NB4 (cell line): ENCODE measurements around the gene LILRA2.
"Not testable (repeated sequence)": the region's sequence is repeated elsewhere in the genome, so short reads cannot be mapped to it uniquely, and the experiment has no call there.

Experiments
- POLR2A ChIP-seq: IDR thresholded peaks from 2 replicates; pipeline ENCODE4 v1.6.1; 2011; ENCODE audit warnings: mild to moderate bottlenecking; ENCODE audit not compliant: insufficient read length; ENCODE audit errors: extremely low read depth
- TF ChIP-seq, protein P1 (sequence below): IDR thresholded peaks from one replicate; pipeline ENCODE4 v1.5.1; 2012; ENCODE audit warnings: low read depth, low read length

DNA sequence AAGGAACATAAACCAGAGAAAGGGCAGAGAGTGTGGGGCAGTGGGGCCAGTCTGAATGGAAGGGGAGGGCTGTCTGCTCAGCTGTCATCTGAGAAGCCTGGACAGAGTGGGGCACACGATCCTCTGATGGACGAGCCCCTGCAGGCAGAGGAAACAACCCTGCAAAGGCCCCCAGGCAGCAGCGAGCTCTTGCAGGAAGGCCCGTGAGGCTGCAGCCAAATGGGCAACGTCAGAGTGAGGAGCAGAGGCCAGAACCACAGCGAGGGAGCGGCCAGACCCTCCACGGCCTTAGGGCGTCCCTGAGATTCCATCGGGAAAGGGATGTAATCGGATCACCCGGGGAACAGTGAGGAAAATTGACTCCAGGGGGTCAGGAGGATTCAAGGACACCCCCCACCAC is 62.5 kb downstream of the LILRA2 start:
- TF ChIP-seq, protein P1, sequence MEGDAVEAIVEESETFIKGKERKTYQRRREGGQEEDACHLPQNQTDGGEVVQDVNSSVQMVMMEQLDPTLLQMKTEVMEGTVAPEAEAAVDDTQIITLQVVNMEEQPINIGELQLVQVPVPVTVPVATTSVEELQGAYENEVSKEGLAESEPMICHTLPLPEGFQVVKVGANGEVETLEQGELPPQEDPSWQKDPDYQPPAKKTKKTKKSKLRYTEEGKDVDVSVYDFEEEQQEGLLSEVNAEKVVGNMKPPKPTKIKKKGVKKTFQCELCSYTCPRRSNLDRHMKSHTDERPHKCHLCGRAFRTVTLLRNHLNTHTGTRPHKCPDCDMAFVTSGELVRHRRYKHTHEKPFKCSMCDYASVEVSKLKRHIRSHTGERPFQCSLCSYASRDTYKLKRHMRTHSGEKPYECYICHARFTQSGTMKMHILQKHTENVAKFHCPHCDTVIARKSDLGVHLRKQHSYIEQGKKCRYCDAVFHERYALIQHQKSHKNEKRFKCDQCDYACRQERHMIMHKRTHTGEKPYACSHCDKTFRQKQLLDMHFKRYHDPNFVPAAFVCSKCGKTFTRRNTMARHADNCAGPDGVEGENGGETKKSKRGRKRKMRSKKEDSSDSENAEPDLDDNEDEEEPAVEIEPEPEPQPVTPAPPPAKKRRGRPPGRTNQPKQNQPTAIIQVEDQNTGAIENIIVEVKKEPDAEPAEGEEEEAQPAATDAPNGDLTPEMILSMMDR, result not testable (repeated sequence)
- not testable (repeated sequence) for TF ChIP-seq POLR2A
